LHCN-M2 (cell line): ENCODE results near the gene POP5. TPM values are rescaled to one million over a fixed set of nuclear protein-coding genes. Genes with fewer than 3 reads are reported as not detected.
A peak's percentile ranks its signal among the peaks of the same experiment; 100 is the strongest.
"Not testable (repeated sequence)": the region's sequence is repeated elsewhere in the genome, so short reads cannot be mapped to it uniquely, and the experiment has no call there.

Source experiments
- DNase-seq: peaks from one replicate; pipeline ENCODE4 v3.0.0-alpha.2; 2012; ENCODE audit warnings: low read depth
- polyA plus RNA-seq: library from polyadenylated mRNA; unstranded; fragments of >200 nt; gene quantifications from one replicate; pipeline ENCODE4 v1.2.1, GENCODE V29; 2012; ENCODE audit warnings: missing spikeins
- total RNA-seq: library from RNA; depleted of rRNA; stranded (reverse); fragments of >200 nt; gene quantifications from 2 replicates; pipeline ENCODE4 v1.2.3, GENCODE V29; 2014; rRNA removed

The POP5 gene, protein sequence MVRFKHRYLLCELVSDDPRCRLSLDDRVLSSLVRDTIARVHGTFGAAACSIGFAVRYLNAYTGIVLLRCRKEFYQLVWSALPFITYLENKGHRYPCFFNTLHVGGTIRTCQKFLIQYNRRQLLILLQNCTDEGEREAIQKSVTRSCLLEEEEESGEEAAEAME
- total RNA-seq: 33.0 and 41.6 TPM in 2 replicates
- 68.7 TPM for polyA plus RNA-seq

GRCh38 chr12:120580787-120581723 is at the start of gene POP5:
POP5 (minus strand) TSS chr12:120581402; CDS start chr12:120581362, 40 bp downstream.
- peak; percentile 96 for DNase-seq

DNA sequence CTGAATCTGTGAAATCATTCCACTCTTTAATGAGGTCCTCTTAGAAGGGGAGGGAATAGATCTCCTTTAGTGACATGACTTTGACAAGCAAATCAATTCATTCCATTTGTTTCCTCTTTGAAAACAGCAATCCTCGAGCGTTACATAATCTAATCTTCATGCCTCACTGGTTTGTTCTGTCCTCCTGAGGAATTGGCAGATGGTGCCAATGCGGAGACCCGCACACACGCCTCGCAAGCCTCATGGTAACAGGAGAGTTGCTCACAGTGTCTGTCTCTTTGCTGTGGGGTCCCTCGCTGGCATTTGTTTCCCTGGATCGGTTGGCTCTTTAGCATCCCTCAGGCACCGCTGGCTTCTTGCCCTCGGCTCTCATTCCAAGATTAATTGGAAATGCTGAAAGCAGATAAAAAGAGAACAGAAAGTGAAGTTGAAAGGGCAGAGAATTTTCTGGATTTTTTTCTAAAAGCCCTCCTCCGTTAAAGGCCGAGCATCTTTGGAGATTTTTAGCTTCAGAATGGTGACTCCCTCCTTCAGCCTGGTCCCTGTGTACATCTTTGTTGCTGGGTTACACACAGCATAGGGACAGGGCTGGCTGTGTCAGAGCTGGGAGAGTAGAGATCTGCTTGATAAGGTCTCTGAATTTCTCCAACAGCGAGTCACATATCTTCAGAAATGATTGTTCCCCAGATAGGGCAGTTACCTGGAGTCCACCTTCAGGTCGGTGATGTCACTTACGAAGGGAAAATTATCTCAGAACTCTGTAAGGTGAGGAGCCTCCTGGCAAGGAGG is 49.1 kb upstream of the POP5 start:
- DNase-seq: no peak

GRCh38 chr12:120628919-120629318 is 47.7 kb upstream of the POP5 start:
- no peak for DNase-seq

DNA sequence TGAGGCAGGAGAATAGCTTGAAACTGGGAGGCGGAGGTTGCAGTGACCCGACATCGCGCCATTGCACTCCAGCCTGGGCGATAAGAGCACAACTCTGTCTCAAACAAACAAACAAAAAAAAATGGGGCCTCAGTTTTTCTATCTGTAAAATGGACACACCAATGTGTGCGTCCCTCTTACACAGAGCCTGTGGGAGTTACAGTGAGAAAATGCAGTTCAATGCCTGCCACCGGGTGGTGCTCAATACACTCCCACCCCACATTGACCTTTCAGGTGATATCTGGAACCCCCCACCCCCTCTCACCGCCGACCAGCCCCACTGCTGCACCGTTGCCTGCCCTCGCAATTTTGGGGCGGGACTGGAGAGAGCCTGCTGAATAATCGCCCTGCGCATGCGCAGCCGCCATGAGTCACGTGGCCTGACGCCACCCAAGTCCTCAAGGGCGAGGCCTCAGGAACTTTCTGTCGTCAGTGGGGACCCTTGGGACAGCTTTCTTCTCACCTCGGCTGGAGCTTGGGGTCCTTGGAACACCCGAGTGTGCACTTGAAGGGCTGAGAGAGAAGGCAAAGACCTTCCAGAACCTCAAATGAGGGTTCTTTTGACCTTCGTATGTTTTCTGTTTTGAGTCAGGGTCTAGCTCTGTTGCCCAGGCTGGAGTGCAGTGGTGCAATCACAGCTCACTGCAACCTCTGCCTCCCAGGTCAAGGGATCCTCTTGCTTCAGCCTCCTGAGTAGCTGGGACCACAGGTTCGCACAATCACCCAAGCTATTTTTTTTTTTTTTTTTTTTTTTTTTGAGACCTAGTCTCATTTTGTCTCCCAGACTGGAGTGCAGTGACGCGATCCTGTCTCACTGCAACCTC is 44.6 kb upstream of the POP5 start:
- DNase-seq: no peak

DNA sequence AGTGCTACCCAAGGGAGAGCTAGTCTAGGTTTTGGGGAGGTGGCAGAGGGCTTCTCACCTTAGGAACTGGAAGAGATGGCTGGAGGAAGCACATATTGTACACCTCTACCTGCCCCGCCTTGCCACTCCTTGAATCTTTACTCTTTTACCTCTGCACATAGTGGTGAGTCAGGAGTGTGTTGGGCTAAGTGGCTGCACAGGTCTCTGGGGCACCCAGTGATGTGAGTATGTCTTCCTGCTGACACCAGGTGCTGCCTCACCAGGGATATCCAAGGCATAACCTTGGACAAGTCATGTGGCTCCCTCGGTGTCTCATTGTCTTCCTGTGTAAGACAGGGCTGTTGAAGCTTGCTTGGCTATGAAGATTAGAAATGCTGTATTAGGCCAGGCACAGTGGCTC is 39.4 kb upstream of the POP5 start:
- no peak for DNase-seq

DNA sequence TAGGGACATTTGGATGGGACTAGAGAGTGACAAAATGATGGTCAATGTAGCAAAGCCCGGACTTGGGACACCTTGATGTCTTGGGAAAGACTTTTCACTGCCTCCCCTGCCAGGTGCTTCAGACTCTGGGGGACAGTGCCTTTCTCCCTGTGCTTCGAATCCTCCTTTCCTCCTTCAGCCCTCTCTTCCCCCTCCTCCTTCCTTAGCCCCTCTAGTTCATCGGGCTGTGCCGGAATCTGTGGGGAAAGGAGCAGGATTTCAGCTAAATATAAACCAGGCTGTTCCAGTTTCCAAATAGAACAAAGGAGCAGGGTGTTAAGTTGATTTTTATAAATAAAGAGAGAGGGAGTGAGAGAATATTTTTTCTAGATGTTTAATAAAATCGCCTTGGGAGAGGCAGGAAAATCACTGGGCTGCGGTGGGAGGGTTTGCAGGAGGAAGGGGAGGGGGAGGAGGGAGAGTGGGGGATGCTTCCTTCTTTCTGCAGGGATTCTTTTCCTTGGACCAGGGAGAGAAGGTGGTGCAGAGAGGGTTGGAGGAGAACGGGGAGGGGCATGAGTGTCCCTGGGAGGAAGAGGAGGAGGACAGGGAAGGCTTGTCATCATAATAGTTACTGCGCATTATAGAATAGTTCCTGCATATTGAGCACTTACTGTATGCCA is 37.9 kb upstream of the POP5 start:
- DNase-seq: no peak

- DNase-seq: not testable (repeated sequence)
Observed at GRCh38 chr12:120617767-120618166, 36.6 kb upstream of the POP5 start.

DNA sequence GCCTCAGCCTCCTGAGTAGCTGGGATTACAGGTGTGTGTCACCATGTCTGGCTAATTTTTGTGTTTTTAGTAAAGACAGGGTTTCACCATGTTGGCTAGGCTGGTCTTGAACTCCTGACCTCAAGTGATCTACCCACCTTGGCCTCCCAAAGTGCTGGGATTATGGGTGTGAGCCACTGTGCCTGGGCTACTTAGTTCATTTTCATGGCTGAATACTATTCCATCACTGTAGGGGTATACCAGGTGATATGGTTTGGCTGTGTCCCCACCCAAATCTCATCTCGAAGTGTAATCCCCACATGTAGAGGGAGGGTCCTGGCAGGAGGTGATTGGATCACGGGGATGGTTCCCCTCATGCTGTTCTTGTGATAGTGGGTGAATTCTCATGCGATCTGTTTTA is 36.0 kb upstream of the POP5 start:
- DNase-seq: not testable (repeated sequence)

DNA sequence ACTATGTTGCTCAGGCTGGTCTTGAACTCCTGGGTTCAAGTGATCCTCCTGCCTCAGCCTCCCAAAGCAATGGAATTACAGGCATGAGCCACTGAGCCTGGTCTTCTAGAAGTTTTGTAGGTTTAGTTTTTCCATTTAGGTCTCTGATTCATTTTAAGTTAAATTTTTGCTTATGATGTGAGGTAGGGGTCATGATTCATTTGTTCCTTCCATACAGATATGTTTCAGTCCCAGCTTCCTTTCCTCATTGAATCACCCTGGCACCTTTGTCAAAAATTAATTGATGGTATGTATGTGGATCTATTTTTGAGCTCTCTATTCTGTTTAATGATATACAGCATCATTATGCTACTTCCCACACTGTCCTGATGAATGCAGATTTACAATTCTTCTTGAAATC is 33.6 kb upstream of the POP5 start:
- no peak for DNase-seq

GRCh38 chr12:120611534-120611933 is 30.3 kb upstream of the POP5 start:
- not testable (repeated sequence) for DNase-seq

- no peak for DNase-seq
Observed at GRCh38 chr12:120610560-120610959, 29.4 kb upstream of the POP5 start.

DNA sequence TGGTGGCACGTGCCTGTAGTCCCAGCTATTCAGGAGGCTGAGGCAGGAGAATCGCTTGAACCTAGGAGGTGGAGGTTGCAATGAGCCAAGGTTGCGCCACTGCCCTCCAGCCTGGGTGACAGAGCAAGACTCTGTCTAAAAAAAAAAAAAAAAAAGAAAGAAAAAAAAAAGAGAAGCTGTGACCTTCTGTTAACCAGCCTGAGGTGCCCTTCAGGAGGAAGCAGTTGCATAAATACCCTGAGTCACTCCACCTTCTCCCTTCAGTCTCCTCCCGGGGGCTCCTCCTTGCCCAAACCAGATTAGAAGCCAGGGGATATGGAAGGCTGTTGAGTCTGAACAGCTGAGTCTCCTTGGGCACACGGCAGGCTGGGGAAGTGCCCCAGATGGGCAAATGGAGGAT is 21.2 kb upstream of the POP5 start:
- peak; percentile 19 for DNase-seq

- no peak for DNase-seq
Observed at GRCh38 chr12:120599672-120600552, 18.7 kb upstream of the POP5 start.

GRCh38 chr12:120598674-120599463 is 17.7 kb upstream of the POP5 start:
- DNase-seq: peak; percentile 47

DNA sequence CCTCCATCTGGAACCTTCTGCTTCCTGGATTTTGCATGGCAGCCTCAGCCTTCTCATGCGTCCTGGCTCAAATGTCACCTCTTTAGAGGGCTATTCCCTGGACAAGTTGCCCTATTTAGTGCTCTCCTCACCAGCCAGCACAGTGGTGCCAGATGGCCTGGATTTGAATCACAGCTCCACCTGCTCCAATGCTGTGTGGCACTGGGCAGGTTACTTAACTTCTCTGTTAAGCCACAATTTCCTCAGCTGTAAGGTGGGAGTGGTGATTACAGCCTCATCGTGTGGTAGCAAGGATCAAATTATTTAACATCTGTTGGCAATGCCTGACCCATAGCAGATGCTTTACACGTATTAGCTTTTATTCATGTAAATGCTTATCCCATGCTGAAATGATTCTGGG is 16.7 kb upstream of the POP5 start:
- DNase-seq: no peak

DNA sequence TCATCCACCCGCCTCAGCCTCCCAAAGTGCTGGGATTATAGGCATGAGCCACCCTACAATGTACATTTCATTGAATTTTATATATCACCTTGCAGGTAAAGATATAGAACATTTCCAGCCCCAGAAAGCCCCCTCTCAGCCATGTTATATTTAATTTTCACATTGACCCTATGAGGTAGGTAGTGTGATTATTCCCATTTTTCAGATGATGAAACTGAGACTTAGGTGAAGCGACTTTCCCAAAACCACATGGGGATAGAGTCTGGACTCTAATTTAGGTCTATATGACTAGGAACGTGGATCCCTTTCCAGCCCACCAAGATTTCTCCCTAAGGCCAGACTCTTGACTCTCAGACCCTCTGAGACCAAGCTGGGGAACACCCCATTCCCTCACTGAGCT is 15.7 kb upstream of the POP5 start:
- DNase-seq: no peak

GRCh38 chr12:120592121-120593049 is 11.2 kb upstream of the POP5 start:
- no peak for DNase-seq
